Activated naive CD4-positive, alpha-beta T cell treated with anti-CD3 and anti-CD28 coated beads, Interleukin-2, amount 10 ng/mL, durations not matched to agents 7 days and 5 days (primary cell): Measurements from ENCODE around the gene ATIC.

Experiments used
- CTCF ChIA-PET: fragments of 350-600 bp; sonication (Branson Sonifier 250); formaldehyde crosslinking; loops from one replicate; lab custom pipeline; 2021; ENCODE audit warnings: antibody characterized with exemption; lab: Charles Lee
- DNase-seq: peaks from one replicate; pipeline ENCODE4 v3.0.0-alpha.2; 2020
- H3K27ac Mint-ChIP-seq: one replicate; pipeline ENCODE4 v1.8.0; 2021; ENCODE audit warnings: mild to moderate bottlenecking, moderate library complexity, mixed read lengths
- H3K27me3 Mint-ChIP-seq: one replicate; pipeline ENCODE4 v1.8.0; 2021; ENCODE audit warnings: mild to moderate bottlenecking, mixed read lengths
- H3K36me3 Mint-ChIP-seq: one replicate; pipeline ENCODE4 v1.8.0; 2021; ENCODE audit warnings: mixed read lengths
- H3K4me1 Mint-ChIP-seq: one replicate; pipeline ENCODE4 v1.8.0; 2021; ENCODE audit warnings: mixed read lengths
- H3K4me3 Mint-ChIP-seq: one replicate; pipeline ENCODE4 v1.8.0; 2021; ENCODE audit warnings: mild to moderate bottlenecking, moderate library complexity, mixed read lengths
- H3K9me3 Mint-ChIP-seq: one replicate; pipeline ENCODE4 v1.8.0; 2021; ENCODE audit warnings: mixed read lengths

The ATIC gene

GRCh38 chr2:215382480-215382879 lies 70.6 kb downstream of the ATIC start:
- Mint-ChIP-seq H3K4me3 (no peak overlapping the region), H3K36me3 (no peaks in the 10 kb centered on the region), H3K9me3 (no peaks in the 10 kb centered on the region), H3K27ac (no peak overlapping the region), H3K27me3 (no peaks in the 10 kb centered on the region), H3K4me1 (no peaks in the 10 kb centered on the region)
- DNase-seq, result no peak
- CTCF ChIA-PET, result no interaction called here

GRCh38 chr2:215383652-215384279 lies 71.9 kb downstream of the ATIC start:
- H3K36me3 Mint-ChIP-seq, result no peaks in the 10 kb centered on the region
- H3K27me3 Mint-ChIP-seq, result no peaks in the 10 kb centered on the region
- CTCF ChIA-PET, result no interaction called here
- H3K27ac Mint-ChIP-seq, result no peak overlapping the region
- no peak overlapping the region for H3K4me3 Mint-ChIP-seq
- no peak for DNase-seq
- no peaks in the 10 kb centered on the region for H3K4me1 Mint-ChIP-seq
- no peaks in the 10 kb centered on the region for H3K9me3 Mint-ChIP-seq

GRCh38 chr2:215384710-215385109 lies 72.9 kb downstream of the ATIC start:
- H3K9me3 Mint-ChIP-seq, result no peaks in the 10 kb centered on the region
- no peak overlapping the region for H3K4me3 Mint-ChIP-seq
- H3K27me3 Mint-ChIP-seq, result no peaks in the 10 kb centered on the region
- H3K36me3 Mint-ChIP-seq, result no peaks in the 10 kb centered on the region
- H3K4me1 Mint-ChIP-seq, result no peaks in the 10 kb centered on the region
- CTCF ChIA-PET, result no interaction called here
- no peak overlapping the region for H3K27ac Mint-ChIP-seq
- DNase-seq, result no peak

GRCh38 chr2:215386566-215386965 lies 74.7 kb downstream of the ATIC start:
- no peak for DNase-seq
- Mint-ChIP-seq H3K36me3 (no peaks in the 10 kb centered on the region), H3K27ac (no peak overlapping the region), H3K9me3 (no peaks in the 10 kb centered on the region), H3K4me1 (no peaks in the 10 kb centered on the region), H3K27me3 (no peaks in the 10 kb centered on the region), H3K4me3 (no peak overlapping the region)
- CTCF ChIA-PET, result no interaction called here

GRCh38 chr2:215388002-215388728 lies 76.3 kb downstream of the ATIC start:
- H3K9me3 Mint-ChIP-seq, result no peaks in the 10 kb centered on the region
- no peak overlapping the region for H3K27ac Mint-ChIP-seq
- no peaks in the 10 kb centered on the region for H3K4me1 Mint-ChIP-seq
- CTCF ChIA-PET, result no interaction called here
- DNase-seq, result no peak
- no peak overlapping the region for H3K4me3 Mint-ChIP-seq
- H3K36me3 Mint-ChIP-seq, result no peaks in the 10 kb centered on the region
- no peaks in the 10 kb centered on the region for H3K27me3 Mint-ChIP-seq

- Mint-ChIP-seq H3K27me3 (peaks cover 7% of the 10 kb centered on the region), H3K9me3 (no peaks in the 10 kb centered on the region), H3K4me1 (no peaks in the 10 kb centered on the region), H3K4me3 (no peak overlapping the region), H3K36me3 (no peaks in the 10 kb centered on the region), H3K27ac (no peak overlapping the region)
- CTCF ChIA-PET, result no interaction called here
- no peak for DNase-seq
Observed at GRCh38 chr2:215390550-215390913, 78.7 kb downstream of the ATIC start.

GRCh38 chr2:215391531-215391930 lies 79.7 kb downstream of the ATIC start:
- CTCF ChIA-PET, result interaction anchor here (0.6 kb wide), 1 partner anchor 211 kb away, joined by 3 read pairs; no protein-coding TSS in a partner anchor
- peaks cover 7% of the 10 kb centered on the region for H3K27me3 Mint-ChIP-seq
- DNase-seq, result no peak
- no peak overlapping the region for H3K4me3 Mint-ChIP-seq
- no peak overlapping the region for H3K27ac Mint-ChIP-seq
- H3K9me3 Mint-ChIP-seq, result no peaks in the 10 kb centered on the region
- H3K36me3 Mint-ChIP-seq, result no peaks in the 10 kb centered on the region
- no peaks in the 10 kb centered on the region for H3K4me1 Mint-ChIP-seq

GRCh38 chr2:215392164-215392563 lies 80.3 kb downstream of the ATIC start:
- no peaks in the 10 kb centered on the region for H3K9me3 Mint-ChIP-seq

GRCh38 chr2:215392687-215393270 lies 80.9 kb downstream of the ATIC start:
- CTCF ChIA-PET, result interaction anchor here (0.7 kb wide), 1 partner anchor 23 kb away, joined by 3 read pairs; no protein-coding TSS in a partner anchor
- H3K36me3 Mint-ChIP-seq, result no peaks in the 10 kb centered on the region
- no peaks in the 10 kb centered on the region for H3K4me1 Mint-ChIP-seq
- H3K4me3 Mint-ChIP-seq, result no peak overlapping the region
- H3K27me3 Mint-ChIP-seq, result peaks cover 7% of the 10 kb centered on the region
- no peak for DNase-seq
- no peak overlapping the region for H3K27ac Mint-ChIP-seq
- no peaks in the 10 kb centered on the region for H3K9me3 Mint-ChIP-seq

More at GRCh38 chr2:215392164-215392563, 80.3 kb downstream of the ATIC start:
- H3K27ac Mint-ChIP-seq, result no peak overlapping the region
- CTCF ChIA-PET, result no interaction called here
- no peaks in the 10 kb centered on the region for H3K4me1 Mint-ChIP-seq
- no peak overlapping the region for H3K4me3 Mint-ChIP-seq
- DNase-seq, result no peak
- peaks cover 7% of the 10 kb centered on the region for H3K27me3 Mint-ChIP-seq
- H3K36me3 Mint-ChIP-seq, result no peaks in the 10 kb centered on the region

- Mint-ChIP-seq H3K9me3 (no peaks in the 10 kb centered on the region), H3K27me3 (peaks cover 7% of the 10 kb centered on the region), H3K36me3 (no peaks in the 10 kb centered on the region), H3K27ac (no peak overlapping the region), H3K4me3 (no peak overlapping the region), H3K4me1 (no peaks in the 10 kb centered on the region)
- CTCF ChIA-PET, result interaction anchor here (0.6 kb wide), 1 partner anchor 60 kb away, joined by 3 read pairs; no protein-coding TSS in a partner anchor
- no peak for DNase-seq
Observed at GRCh38 chr2:215394102-215394805, 82.4 kb downstream of the ATIC start.

GRCh38 chr2:215395687-215396460 lies 84.0 kb downstream of the ATIC start:
- no peak for DNase-seq
- no peak overlapping the region for H3K4me3 Mint-ChIP-seq
- CTCF ChIA-PET, result interaction anchor here (0.6 kb wide), 1 partner anchor 9 kb away, joined by 4 read pairs; no protein-coding TSS in a partner anchor
- H3K36me3 Mint-ChIP-seq, result no peaks in the 10 kb centered on the region
- no peaks in the 10 kb centered on the region for H3K4me1 Mint-ChIP-seq
- no peaks in the 10 kb centered on the region for H3K9me3 Mint-ChIP-seq
- peaks cover 7% of the 10 kb centered on the region for H3K27me3 Mint-ChIP-seq
- no peak overlapping the region for H3K27ac Mint-ChIP-seq

GRCh38 chr2:215396595-215397313 lies 84.9 kb downstream of the ATIC start:
- no peak for DNase-seq
- H3K27me3 Mint-ChIP-seq, result peaks cover 10% of the 10 kb centered on the region
- H3K36me3 Mint-ChIP-seq, result no peaks in the 10 kb centered on the region
- no peak overlapping the region for H3K4me3 Mint-ChIP-seq
- H3K9me3 Mint-ChIP-seq, result no peaks in the 10 kb centered on the region
- CTCF ChIA-PET, result no interaction called here
- H3K4me1 Mint-ChIP-seq, result no peaks in the 10 kb centered on the region
- no peak overlapping the region for H3K27ac Mint-ChIP-seq

- CTCF ChIA-PET, result no interaction called here
- Mint-ChIP-seq H3K4me3 (no peak overlapping the region), H3K27me3 (peaks cover 10% of the 10 kb centered on the region)
Observed at GRCh38 chr2:215397632-215398341, 85.9 kb downstream of the ATIC start.

More at GRCh38 chr2:215397632-215398341, 85.9 kb downstream of the ATIC start:
- Mint-ChIP-seq H3K4me1 (no peaks in the 10 kb centered on the region), H3K36me3 (no peaks in the 10 kb centered on the region), H3K9me3 (no peaks in the 10 kb centered on the region), H3K27ac (no peak overlapping the region)
- DNase-seq, result no peak
